ENCODE results near the gene CLEC10A.

- TF ChIP-seq CTCF (IDR thresholded peaks at IDR 0.05; ENCODE audit: insufficient read depth, low read length, poor library complexity, severe bottlenecking) (no peak), EZH2phosphoT487 (conservative IDR thresholded peaks at IDR 0.05; ENCODE audit: low read length) (no peak)
Observed at GRCh38 chr17:7041607-7042500, 38.2 kb downstream of the CLEC10A start.
